ENCODE results near the gene TLK1.

The TLK1 gene

GRCh38 chr2:171109571-171109970 lies 51.1 kb downstream of the TLK1 start:
- TF ChIP-seq ZFX (IDR thresholded peaks at IDR 0.05): no peak
- no peak for TF ChIP-seq CTCF (conservative IDR thresholded peaks at IDR 0.05)
- H3K27ac ChIP-seq: no peak overlapping the region

- no peak for TF ChIP-seq ZFX (IDR thresholded peaks at IDR 0.05)
- no peak for TF ChIP-seq CTCF (conservative IDR thresholded peaks at IDR 0.05)
- H3K27ac ChIP-seq: no peak overlapping the region
Measured at GRCh38 chr2:171109020-171109419, 51.7 kb downstream of the TLK1 start.

- no peak overlapping the region for H3K27ac ChIP-seq
- TF ChIP-seq CTCF (conservative IDR thresholded peaks at IDR 0.05): no peak
- no peak for TF ChIP-seq ZFX (IDR thresholded peaks at IDR 0.05)
Measured at GRCh38 chr2:171107803-171108202, 52.9 kb downstream of the TLK1 start.

- TF ChIP-seq CTCF (conservative IDR thresholded peaks at IDR 0.05) (no peak), ZFX (IDR thresholded peaks at IDR 0.05) (no peak)
- H3K27ac ChIP-seq: no peak overlapping the region
Measured at GRCh38 chr2:171104379-171104778, 56.3 kb downstream of the TLK1 start.

- no peak for TF ChIP-seq CTCF (conservative IDR thresholded peaks at IDR 0.05)
- no peak for TF ChIP-seq ZFX (IDR thresholded peaks at IDR 0.05)
- H3K27ac ChIP-seq: no peak overlapping the region
Measured at GRCh38 chr2:171102802-171103201, 57.9 kb downstream of the TLK1 start.

GRCh38 chr2:171100370-171100769 lies 60.3 kb downstream of the TLK1 start:
- TF ChIP-seq ZFX (IDR thresholded peaks at IDR 0.05): no peak
- no peak for TF ChIP-seq CTCF (conservative IDR thresholded peaks at IDR 0.05)
- H3K27ac ChIP-seq: no peak overlapping the region

- TF ChIP-seq CTCF (conservative IDR thresholded peaks at IDR 0.05) (no peak), ZFX (IDR thresholded peaks at IDR 0.05) (no peak)
- H3K27ac ChIP-seq: no peak overlapping the region
Measured at GRCh38 chr2:171098607-171099006, 62.1 kb downstream of the TLK1 start.

Data from C4-2B (cell line).